Lung (tissue), 12 donors: ENCODE measurements around the gene ABITRAM. TPM values are rescaled to one million over a fixed set of nuclear protein-coding genes. Genes with fewer than 3 reads are reported as not detected.

ENCODE experiments used
- ATAC-seq: fragments of 200-7000 bp; cut with Tn5 transposase; one replicate; pipeline ENCODE4 v1.9.1; 2020; ENCODE audit warnings: moderate number of reproducible peaks; ENCODE audit not compliant: insufficient read depth, low FRiP score
- DNase-seq, 3 donors: peaks; one replicate each; pipeline ENCODE4 v3.0.0-alpha.2; 2013 to 2017
- H3K27ac ChIP-seq, 2 donors: one replicate each; pipeline ENCODE4 v1.5.1; 2013; ENCODE audit warnings: mild to moderate bottlenecking in 2 of 2, moderate library complexity in 2 of 2, control low read depth in 1 of 2, inconsistent platforms in 1 of 2, low read depth in 1 of 2, low read length in 1 of 2
- H3K27me3 ChIP-seq, 3 donors: one replicate each; pipeline ENCODE4 v1.5.1; 2013; ENCODE audit warnings: low read length in 2 of 3; ENCODE audit not compliant: control insufficient read depth in 3 of 3, insufficient read depth in 3 of 3
- H3K36me3 ChIP-seq, 4 donors: one replicate each; pipeline ENCODE4 v1.5.1; 2013; ENCODE audit warnings: low read length in 4 of 4, mild to moderate bottlenecking in 1 of 4, moderate library complexity in 1 of 4; ENCODE audit not compliant: control insufficient read depth in 4 of 4, insufficient read depth in 4 of 4
- H3K4me1 ChIP-seq, 5 donors: one replicate each; pipeline ENCODE4 v1.5.1; 2013; ENCODE audit warnings: low read length in 5 of 5, mild to moderate bottlenecking in 2 of 5, moderate library complexity in 1 of 5; ENCODE audit not compliant: control insufficient read depth in 5 of 5, insufficient read depth in 5 of 5
- H3K4me3 ChIP-seq: one replicate; pipeline ENCODE4 v1.5.1; 2013; ENCODE audit warnings: mild to moderate bottlenecking, control low read depth, moderate library complexity
- H3K9ac ChIP-seq, 2 donors: one replicate each; pipeline ENCODE4 v1.5.1; 2013; ENCODE audit warnings: low read length in 2 of 2, control low read depth in 1 of 2; ENCODE audit not compliant: insufficient read depth in 1 of 2
- H3K9me3 ChIP-seq, 4 donors: one replicate each; pipeline ENCODE4 v1.5.1; 2013; ENCODE audit warnings: low read length in 3 of 4, mild to moderate bottlenecking in 1 of 4, moderate library complexity in 1 of 4; ENCODE audit not compliant: control insufficient read depth in 4 of 4, insufficient read depth in 3 of 4
- WGBS, 2 donors: extraction: QIAGEN DNeasy Blood & Tissue Kit; methylation state at CpG; one replicate each; pipeline ENCODE4 v1.1.7; 2013; 5-methylcytosine and 5-hydroxymethylcytosine counted together
- polyA plus RNA-seq, 2 donors: library from polyadenylated mRNA; stranded (reverse); fragments of 200-250 nt; gene quantifications; one replicate each; pipeline ENCODE4 v1.2.1, GENCODE V29; 2013
- total RNA-seq, 2 donors: library from RNA; depleted of rRNA in 1 of 2; stranded (reverse); fragments of >200 nt in 1 of 2; gene quantifications; one replicate each; pipeline ENCODE4 v1.2.1, GENCODE V29; 2014 to 2021
- TF ChIP-seq, protein P1 (sequence below): IDR thresholded peaks from 2 replicates; pipeline ENCODE4 v1.5.1; 2012; ENCODE audit warnings: mild to moderate bottlenecking; ENCODE audit errors: control extremely low read depth, extremely low read depth
- donor health status: control.
- donor health status: control.
- donor health status: Bipolar disorder and iron deficiency.
- donor health status: healthy.
- donor health status: DM: yes; HTN: yes; CAD: no.

The ABITRAM gene
- total and polyA plus RNA-seq, 4 donors: 13.5 to 17.3 (median 15.6) TPM

DNA sequence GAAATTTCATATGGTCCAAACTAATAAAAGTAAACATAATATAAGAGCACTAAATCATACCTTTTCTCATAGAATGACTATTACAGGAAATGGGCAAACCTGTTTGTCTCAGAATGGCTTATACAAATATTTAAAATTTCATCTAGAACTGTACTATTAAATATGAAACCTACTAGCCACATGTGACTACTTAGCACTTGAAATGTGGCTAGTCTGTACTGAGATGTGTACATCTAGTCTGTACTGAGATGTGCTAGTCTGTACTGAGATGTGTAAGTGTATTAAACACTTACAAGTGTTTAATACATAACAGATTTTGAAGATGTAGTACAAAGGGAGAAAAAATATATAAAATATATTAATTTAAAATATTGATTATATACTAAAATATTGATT, 22.4 kb downstream of the ABITRAM start:
- no peak overlapping the region for H3K4me3 ChIP-seq
- peaks cover 0 to 4% (median 0%) of the 10 kb centered on the region in 5 donors for H3K4me1 ChIP-seq
- H3K9ac ChIP-seq: no peak overlapping the region
- H3K9me3 ChIP-seq: no peaks in the 10 kb centered on the region
- ATAC-seq (no peak), DNase-seq (no peak)
- TF ChIP-seq, protein P1, sequence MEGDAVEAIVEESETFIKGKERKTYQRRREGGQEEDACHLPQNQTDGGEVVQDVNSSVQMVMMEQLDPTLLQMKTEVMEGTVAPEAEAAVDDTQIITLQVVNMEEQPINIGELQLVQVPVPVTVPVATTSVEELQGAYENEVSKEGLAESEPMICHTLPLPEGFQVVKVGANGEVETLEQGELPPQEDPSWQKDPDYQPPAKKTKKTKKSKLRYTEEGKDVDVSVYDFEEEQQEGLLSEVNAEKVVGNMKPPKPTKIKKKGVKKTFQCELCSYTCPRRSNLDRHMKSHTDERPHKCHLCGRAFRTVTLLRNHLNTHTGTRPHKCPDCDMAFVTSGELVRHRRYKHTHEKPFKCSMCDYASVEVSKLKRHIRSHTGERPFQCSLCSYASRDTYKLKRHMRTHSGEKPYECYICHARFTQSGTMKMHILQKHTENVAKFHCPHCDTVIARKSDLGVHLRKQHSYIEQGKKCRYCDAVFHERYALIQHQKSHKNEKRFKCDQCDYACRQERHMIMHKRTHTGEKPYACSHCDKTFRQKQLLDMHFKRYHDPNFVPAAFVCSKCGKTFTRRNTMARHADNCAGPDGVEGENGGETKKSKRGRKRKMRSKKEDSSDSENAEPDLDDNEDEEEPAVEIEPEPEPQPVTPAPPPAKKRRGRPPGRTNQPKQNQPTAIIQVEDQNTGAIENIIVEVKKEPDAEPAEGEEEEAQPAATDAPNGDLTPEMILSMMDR: no peak
- H3K36me3 ChIP-seq: peaks cover 0 to 5% (median 3%) of the 10 kb centered on the region in 4 donors
- H3K27me3 ChIP-seq: no peaks in the 10 kb centered on the region
- H3K27ac ChIP-seq: no peak overlapping the region

DNA sequence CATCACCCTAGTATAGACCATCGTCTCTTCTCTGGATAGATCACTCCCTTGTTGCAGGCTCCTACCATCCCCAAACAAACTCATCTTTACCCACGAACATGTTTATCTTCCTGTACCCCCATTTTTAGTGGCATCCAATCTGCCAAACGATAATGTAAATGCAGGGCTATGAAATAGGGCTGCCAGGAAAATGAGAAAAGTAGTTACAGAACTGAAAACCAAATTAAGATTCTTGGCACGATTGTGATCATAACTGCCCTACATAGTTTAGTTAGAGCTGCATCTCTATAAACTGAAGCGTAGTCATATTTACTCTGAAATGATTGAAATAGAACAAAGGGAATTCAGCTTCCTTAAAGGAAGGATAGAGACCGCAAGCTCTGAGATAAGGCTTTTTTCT, 26.1 kb downstream of the ABITRAM start:
- peaks cover 2 to 8% (median 2%) of the 10 kb centered on the region in 4 donors for H3K36me3 ChIP-seq
- WGBS, 2 donors: 55 to 66% methylated on average over 6 of the region's 6 CpGs
- no peaks in the 10 kb centered on the region for H3K27me3 ChIP-seq
- no peaks in the 10 kb centered on the region for H3K9me3 ChIP-seq
- DNase-seq (no peak), ATAC-seq (no peak)
- H3K4me3 ChIP-seq: no peak overlapping the region
- TF ChIP-seq, protein P1: no peak
- no peak overlapping the region for H3K27ac ChIP-seq
- no peak overlapping the region for H3K9ac ChIP-seq
- H3K4me1 ChIP-seq: peaks cover 0 to 11% (median 0%) of the 10 kb centered on the region in 5 donors

DNA sequence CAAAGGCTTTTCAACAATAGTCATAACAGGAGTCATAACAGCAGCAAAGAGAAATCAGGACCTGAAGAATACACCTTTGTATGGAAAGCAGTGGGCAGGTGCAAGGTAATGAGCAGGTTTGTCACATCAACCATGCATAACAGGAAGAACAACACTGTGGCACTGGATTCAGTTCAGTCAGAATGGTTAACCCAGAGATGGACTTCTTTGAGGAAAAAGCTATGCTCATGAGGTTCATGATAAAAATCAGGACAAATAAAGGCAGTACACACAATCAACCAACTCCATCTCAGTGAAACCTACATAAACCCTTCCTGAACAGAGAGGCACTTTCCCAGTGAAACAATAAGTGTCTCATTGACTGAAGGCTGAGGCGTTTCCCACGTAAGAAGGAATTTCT, 27.0 kb downstream of the ABITRAM start:
- Histone ChIP-seq H3K9ac (no peak overlapping the region), H3K27me3 (no peaks in the 10 kb centered on the region), H3K4me3 (no peak overlapping the region), H3K9me3 (no peaks in the 10 kb centered on the region), H3K36me3 (peaks cover 2 to 14% (median 6%) of the 10 kb centered on the region in 4 donors), H3K27ac (no peak overlapping the region), H3K4me1 (peaks cover 0 to 8% (median 0%) of the 10 kb centered on the region in 5 donors)
- no peak for ATAC-seq
- TF ChIP-seq, protein P1: no peak
- WGBS, 2 donors: 86 to 89% methylated on average over 2 of the region's 2 CpGs
- no peak for DNase-seq
